Stimulated activated naive CD8-positive, alpha-beta T cell treated with anti-CD3 and anti-CD28 coated beads, Interleukin-15, Interleukin-2, amounts not matched to agents 100 U/mL and 50 U/mL, for 24 hours (primary cell): ENCODE measurements around the gene CARS2.
"Not testable (repeated sequence)": the region's sequence is repeated elsewhere in the genome, so short reads cannot be mapped to it uniquely, and the experiment has no call there.

Experiments used
- ATAC-seq: fragments of 150-1000 bp; cut with Tn5 transposase; one replicate; pipeline ENCODE4 v1.10.0; 2021
- DNase-seq: peaks from one replicate; pipeline ENCODE4 v3.0.0; 2021

CARS2 gene, protein sequence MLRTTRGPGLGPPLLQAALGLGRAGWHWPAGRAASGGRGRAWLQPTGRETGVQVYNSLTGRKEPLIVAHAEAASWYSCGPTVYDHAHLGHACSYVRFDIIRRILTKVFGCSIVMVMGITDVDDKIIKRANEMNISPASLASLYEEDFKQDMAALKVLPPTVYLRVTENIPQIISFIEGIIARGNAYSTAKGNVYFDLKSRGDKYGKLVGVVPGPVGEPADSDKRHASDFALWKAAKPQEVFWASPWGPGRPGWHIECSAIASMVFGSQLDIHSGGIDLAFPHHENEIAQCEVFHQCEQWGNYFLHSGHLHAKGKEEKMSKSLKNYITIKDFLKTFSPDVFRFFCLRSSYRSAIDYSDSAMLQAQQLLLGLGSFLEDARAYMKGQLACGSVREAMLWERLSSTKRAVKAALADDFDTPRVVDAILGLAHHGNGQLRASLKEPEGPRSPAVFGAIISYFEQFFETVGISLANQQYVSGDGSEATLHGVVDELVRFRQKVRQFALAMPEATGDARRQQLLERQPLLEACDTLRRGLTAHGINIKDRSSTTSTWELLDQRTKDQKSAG

DNA sequence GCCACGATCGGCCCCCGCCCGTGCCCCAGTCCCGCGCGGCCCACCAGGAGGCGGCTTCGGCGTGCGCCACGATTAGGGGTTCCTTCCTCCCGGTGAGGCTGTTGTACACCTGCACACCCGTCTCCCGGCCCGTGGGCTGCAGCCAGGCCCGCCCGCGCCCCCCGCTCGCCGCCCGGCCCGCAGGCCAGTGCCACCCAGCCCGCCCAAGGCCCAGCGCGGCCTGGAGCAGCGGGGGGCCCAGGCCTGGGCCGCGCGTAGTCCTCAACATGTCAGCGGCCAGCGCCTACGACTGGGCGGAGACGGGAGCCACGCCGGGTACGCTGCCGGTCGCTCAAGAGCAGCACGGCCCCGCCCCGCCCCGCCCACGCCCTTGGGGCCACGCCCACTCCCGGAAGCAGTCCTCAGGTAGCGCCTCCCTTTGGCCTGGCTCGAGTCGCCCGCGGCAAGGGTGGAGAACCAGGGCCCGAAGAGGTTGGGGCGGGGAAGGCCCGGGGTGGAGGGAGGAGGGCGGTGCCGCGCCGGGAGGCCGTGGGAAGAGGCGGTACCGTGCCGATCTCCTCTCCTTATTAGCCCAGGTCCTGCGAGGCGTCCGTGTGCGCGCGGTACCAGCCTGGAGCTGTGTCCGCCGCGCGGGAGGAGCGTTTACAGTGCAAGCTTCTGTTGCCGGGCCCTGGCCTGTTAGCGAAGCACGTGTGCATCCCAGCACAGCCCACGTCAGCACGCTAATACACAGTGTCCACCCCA lies at the start of gene CARS2:
TSS of gene CARS2 (minus strand) at position 291 of the 744 bp plus-strand sequence. CDS start at position 268, 23 bp downstream.
- ATAC-seq (peak; percentile 98), DNase-seq (peak; percentile 93)

DNA sequence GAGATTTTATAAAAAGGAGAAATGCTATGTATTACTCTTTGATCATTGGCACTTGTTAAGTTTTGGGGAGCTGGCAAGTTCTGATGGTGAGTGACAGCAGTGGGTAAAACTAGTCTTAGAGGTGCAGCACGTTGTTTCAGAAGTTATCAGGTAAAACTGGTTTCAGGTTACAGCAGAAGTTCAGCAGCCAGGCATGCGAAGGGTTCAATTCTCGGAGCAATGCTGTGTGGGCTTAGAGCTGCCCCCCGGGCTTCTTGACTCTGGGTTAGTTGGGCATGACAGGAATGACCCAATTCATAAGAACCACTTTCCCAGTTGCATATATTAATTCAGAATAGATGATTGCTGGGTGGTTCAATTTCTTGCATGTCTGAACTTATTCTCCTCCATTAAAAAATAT lies 42.4 kb upstream of the CARS2 start:
- DNase-seq (no peak), ATAC-seq (no peak)

DNA sequence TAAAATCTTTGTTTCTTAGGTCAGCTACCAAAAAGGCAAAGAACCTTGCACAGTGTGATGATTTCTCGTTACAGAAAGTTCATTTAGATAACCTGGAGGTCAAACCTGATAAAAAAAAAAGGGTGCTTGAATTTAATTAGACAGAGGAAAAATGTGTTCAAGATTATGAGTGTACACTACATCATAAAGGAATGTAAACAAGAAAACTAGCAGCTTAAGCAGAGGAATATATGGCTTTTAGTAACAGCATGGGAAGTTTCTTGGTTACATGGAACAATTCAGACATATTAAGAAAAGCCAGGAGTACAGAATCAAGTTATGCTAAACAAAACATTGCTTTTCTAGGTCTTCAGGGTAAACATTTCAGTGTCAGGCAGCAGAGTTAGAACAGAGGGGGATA lies 40.5 kb upstream of the CARS2 start:
- DNase-seq (no peak), ATAC-seq (no peak)

DNA sequence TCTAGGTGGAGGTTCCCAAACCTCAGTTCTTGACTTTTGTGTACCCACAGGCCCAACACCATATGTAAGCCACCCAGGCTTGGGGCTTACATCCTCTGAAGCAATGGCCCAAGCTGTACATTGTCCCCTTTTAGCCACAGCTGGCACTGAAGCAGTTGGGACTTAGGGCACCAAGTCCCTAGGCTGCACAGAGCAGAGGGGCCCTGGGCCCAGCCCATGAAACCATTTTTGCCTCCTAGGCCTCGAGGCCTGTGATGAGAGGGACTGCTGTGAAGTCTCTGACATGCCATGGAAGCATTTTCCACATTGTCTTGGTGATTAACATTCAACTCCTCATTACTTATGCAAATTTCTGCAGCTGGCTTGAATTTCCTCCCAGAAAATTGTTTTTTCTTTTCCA lies 37.8 kb upstream of the CARS2 start:
- ATAC-seq, result no peak
- DNase-seq, result no peak

DNA sequence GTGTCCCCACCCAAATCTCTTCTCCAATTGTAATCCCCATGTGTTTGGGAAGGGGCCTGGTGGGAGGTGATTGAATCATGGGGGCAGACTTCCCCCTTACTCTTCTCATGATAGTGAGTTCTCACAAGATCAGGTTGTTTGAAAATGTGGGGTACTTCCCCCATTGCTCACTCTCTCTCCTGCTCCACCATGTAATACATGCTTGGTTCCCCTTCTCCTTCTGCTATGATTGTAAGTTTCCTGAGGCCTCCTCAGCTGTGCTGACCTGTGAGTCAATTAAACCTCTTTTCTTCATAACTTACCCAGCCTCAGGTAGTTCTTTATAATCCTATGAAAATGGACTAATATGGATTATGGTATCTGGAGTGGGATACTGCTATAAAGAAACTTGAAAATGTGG lies 31.6 kb upstream of the CARS2 start:
- ATAC-seq (no peak), DNase-seq (no peak)

DNA sequence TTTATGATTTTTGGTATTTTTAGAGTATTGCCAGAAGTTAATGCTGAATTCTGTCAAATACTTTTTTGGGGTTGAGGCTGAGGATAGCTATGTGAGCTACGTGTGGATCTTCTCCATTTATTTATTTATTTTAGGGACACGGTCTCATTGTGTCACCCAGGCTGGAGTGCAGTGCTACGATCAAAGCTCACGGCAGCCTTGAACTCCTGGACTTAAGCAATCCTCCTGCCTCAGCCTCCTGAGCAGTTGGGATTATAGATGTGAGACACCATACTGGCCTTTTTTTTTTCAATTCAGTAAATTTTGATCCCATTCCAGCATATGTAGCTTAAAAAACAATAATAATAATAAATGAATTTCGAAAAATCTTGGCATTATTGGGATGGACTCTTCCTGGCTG lies 28.6 kb upstream of the CARS2 start:
- ATAC-seq (no peak), DNase-seq (no peak)

DNA sequence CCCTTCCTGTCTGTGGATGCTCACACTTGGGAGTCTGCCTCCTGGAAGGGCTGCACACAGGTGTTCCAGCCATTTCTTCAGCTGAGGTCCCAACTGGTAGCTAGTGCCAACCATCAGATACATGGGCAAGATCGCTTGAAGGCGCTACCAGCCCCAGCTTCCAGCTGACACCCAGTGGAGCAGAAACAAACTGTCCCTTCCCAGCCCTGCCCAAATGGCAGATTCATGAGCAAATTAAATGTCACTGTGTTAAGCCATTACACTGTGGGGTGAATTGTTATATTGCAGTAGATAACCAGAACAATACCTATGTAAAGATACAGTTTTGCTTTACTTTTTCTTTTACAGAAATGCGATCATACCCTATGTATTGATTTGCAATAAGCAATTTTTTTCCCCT lies 25.2 kb upstream of the CARS2 start:
- ATAC-seq, result no peak
- DNase-seq, result no peak

DNA sequence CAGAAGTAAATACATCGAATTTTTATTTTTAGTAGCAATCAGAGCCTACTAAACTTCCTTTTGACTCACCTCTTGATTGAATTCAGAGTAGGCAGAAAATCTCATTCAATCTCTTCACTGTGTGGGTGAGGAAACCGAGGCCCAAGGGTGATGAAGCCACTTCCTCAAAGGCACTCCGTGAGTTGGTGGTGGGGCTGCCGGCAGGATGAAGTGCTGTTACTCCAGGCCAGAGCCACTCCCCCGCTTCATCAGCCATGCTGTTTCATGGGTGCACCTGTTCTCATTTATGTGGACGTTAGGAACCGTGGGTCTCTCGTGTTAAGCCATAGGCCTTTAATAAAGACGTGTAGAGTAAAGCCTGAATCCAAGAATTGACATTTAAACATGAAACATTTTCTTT lies 20.8 kb upstream of the CARS2 start:
- peak; percentile 97 for ATAC-seq
- DNase-seq, result peak; percentile 70

DNA sequence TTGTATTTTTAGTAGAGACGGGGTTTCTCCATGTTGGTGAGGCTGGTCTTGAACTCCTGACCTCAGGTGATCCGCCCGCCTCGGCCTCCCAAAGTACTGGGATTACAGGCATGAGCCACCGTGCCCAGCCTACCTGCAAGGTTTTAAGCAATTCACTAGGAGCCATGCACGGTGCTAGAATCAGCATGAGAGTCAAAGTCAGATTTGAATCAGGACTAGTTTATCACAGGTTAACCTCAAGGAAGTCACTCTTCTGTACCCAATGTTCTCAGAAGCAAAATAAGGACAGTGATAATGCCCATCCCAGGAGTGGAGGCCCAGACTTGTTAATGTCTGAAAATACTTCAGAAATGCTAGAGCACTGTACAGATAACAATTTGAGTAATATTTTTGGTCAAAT lies 20.2 kb upstream of the CARS2 start:
- DNase-seq, result not testable (repeated sequence)
- peak; percentile 59 for ATAC-seq

DNA sequence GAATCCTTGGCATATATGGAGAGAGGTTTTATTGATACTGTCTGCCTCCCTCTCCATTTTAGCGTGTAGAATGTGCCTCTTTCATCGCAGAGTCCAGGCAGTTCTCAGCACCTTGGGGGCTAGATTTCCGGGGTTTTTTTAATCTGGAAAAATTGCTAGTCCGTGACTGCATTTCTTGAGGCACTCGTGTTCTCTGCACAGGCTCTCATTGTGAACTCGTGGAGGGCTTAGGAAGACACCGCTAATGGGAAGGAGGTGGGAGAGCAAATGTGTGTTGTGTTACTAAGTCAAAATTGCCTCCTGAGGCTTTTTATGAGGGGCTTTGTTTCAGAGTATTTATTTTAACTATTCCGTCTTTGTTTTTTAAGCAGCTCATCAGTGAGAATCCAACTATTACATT lies 17.7 kb upstream of the CARS2 start:
- ATAC-seq (no peak), DNase-seq (no peak)

DNA sequence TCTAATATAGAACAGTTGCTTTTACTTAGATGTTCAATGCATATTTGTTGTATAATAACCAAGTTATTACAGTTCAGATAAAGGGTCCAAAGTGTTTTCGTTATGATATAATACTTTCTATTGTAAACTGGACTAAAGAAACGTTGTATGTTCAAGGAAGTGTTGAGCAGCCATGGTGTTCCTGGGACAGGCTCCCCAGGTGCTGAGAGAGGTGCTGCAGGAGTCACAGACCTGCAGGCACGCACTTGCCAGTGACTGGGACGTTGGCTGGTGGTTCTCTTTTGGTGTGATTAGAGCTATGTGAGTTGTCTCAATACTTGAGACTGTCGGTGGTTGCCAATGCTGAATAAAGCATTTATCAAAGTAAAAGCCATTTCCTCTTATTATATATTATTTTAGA lies 17.1 kb upstream of the CARS2 start:
- DNase-seq (no peak), ATAC-seq (no peak)

DNA sequence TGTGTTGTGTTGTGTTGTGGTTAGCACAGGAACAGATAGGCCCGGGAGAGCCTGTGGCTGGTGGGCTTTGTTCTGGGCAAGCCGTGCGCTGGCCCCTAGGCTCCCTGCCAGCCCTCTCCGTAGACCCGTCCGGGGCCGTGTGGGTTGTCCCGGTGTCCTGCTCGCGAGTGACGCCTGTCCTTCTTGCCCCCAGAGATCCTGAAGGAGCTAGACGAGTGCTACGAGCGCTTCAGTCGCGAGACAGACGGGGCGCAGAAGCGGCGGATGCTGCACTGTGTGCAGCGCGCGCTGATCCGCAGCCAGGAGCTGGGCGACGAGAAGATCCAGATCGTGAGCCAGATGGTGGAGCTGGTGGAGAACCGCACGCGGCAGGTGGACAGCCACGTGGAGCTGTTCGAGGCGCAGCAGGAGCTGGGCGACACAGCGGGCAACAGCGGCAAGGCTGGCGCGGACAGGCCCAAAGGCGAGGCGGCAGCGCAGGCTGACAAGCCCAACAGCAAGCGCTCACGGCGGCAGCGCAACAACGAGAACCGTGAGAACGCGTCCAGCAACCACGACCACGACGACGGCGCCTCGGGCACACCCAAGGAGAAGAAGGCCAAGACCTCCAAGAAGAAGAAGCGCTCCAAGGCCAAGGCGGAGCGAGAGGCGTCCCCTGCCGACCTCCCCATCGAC lies 13.3 kb upstream of the CARS2 start:
- DNase-seq (no peak), ATAC-seq (no peak)

DNA sequence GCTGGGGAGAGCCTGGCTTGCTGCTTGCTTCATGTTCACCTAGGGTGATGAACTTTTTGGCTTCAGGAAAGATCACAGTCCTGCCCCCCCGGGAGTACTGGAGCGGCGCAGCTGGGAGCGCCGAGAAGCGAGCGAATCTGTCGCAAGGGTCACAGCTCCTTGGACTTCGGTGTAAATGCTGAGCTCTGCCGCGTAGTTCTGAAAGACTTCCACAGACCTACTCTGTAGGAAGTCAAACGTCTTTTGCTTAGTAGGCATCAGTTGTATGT lies 10.3 kb upstream of the CARS2 start:
- ATAC-seq, result no peak

DNA sequence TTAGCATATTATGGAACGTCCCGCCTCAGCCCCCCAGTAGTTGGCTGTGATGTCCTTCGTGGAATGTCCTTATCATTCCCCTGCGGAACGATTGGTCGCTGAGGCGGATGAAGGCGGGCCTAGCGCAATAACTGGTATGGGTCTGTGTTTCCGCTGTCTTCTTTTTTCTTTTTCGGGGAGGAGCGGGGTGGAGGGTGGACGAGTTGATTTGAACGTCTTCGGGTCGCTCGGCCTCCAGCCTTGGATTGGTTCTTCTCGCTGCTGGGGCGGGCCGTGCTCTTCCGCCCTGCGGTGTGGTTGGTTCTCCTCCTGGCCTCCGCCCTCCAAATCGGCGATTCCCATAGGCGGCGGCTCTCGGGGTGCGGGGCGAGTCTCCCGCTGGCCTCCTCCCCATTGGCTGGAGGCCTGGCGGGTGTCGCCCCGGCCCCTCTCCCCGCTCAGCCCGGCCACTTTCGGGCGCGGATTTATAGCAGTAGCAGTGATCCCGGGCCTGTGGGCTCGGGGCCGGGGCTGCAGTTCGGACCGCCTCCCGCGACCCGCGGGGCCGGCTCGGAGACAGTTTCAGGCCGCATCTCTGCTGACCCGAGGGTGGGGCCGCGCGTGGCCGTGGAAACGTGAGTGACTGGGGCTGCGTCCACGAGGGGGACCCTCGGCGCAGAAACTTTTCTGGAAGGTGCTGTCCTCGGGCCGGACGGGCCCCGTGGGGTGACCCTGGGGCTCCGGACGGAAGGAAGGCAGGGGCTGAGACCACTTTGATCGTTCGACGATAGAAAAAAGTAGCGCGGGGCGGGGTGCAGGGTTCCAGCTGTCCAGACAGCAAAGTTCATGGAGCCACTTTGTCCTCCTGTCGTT lies 9.7 kb upstream of the CARS2 start:
- ATAC-seq, result peak; percentile 76
- DNase-seq, result peak; percentile 95

More for the DNA sequence above, 10.3 kb upstream of the CARS2 start:
- DNase-seq, result no peak

DNA sequence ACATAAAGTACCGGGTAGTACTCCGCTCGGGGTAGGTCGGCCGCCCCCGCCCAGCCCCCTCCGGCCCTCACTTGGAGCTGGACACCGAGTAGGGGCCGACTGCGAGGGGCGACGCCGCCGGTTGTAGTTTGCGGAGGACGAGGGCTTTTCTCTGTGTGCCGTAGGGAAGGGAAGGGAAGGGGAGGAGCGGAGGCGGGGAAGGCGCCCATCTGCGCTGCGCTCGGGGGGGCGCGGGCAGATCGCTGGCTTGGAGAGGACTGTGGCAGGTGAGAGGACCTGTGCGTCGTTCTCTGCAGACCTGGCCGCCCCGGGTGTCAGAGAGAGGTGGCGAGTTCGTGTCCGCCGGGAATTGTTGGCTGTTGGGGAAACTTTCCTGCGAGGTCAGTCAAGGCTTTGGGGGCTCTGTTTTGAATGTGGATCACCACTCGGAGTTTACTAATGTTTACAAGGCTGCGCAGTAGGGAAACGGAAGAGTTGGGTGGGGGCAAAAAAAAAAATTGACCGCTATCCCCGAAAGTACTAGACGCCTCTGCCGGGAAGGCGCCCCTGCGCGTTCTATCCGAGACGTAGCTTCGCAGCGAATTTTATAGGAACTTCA lies 9.0 kb upstream of the CARS2 start:
- no peak for ATAC-seq

DNA sequence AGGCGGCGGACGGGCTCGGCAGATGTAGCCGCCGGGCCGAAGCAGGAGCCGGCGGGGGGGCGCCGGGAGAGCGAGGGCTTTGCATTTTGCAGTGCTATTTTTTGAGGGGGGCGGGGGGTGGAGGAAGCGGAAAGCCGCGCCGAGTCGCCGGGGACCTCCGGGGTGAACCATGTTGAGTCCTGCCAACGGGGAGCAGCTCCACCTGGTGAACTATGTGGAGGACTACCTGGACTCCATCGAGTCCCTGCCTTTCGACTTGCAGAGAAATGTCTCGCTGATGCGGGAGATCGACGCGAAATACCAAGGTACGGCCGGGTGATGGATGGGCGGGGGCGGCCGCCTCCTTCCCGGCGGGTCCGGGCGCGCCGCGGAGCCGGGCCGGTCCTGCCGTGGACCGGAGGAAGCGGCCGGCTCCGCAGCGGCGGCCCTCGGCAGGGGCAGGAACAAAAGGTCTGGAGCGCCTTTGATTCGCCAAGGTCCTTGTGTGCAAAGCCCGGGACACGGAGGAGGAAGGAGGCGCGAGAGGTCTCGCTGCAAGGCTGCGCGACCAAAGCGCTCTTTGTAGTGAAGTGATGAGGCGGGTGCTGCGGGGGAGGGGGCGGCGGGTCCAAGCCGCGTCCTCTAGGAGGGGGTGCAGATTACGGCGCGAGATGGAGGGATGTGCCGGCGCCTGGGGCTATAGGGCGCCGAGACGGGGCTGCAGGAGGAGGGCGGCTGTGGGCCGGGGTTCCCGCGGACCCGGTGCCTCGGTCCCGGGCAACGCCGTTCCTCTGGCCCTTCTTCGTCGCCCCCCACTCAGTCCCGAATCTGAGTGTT lies 8.3 kb upstream of the CARS2 start:
- no peak for ATAC-seq
- DNase-seq, result peak; percentile 75

More for the DNA sequence above, 9.0 kb upstream of the CARS2 start:
- DNase-seq, result peak; percentile 59

DNA sequence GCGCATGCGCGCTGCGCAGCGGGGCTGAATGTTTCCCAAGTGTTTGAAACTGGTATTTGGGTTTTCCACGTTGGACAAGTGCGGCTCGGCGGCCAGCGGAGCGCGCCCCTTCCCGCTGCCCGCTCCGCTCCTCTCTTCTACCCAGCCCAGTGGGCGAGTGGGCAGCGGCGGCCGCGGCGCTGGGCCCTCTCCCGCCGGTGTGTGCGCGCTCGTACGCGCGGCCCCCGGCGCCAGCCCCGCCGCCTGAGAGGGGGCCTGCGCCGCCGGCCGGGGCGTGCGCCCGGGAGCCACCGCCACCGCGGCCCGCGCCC lies 7.7 kb upstream of the CARS2 start, which contains the start of gene ING1:
TSS of gene ING1 (plus strand) at position 59 of the 311 bp plus-strand sequence. CDS start 450 bp downstream, outside the sequence.
- no peak for ATAC-seq
- no peak for DNase-seq

DNA sequence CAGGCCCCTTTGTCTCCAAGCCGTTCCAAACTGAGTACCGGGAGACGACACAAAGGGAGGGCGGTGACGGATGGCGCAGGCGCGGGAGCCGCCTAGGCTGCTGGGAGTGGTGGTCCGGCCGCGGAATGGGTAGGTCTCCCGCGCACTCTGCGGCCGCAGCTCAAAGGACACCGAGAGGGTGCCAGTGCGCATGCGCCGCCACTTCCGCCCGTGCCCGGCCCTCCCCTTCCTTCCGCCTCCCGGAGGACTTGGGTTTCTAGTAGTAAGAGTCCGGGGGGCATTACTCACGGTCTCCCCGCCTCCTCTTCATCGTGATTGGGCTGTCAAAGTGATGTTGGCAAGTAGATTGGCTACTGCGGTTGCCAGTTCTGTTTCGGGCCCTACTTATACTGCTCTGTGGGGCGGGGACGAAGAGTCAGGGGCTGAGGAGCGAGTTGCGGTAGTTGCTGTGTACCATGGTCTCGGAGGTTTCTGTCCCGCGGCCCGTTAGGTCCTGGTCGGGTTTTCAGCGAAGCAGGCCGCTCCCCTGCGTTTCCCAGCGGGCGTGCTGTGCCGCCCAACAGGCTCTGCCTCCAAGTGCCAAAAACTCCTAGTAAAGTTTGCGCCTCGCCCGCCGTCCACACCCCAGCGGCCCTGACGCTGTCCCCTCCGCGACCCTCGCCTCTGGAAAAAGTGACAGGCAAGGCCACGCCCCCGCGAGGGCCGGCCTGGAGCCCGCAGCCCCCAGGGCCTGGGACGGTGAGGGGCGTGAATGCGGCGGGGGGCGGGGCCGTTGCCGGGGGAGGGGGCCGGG lies 7.1 kb upstream of the CARS2 start:
- peak; percentile 63 for ATAC-seq
- DNase-seq, result peak; percentile 100

DNA sequence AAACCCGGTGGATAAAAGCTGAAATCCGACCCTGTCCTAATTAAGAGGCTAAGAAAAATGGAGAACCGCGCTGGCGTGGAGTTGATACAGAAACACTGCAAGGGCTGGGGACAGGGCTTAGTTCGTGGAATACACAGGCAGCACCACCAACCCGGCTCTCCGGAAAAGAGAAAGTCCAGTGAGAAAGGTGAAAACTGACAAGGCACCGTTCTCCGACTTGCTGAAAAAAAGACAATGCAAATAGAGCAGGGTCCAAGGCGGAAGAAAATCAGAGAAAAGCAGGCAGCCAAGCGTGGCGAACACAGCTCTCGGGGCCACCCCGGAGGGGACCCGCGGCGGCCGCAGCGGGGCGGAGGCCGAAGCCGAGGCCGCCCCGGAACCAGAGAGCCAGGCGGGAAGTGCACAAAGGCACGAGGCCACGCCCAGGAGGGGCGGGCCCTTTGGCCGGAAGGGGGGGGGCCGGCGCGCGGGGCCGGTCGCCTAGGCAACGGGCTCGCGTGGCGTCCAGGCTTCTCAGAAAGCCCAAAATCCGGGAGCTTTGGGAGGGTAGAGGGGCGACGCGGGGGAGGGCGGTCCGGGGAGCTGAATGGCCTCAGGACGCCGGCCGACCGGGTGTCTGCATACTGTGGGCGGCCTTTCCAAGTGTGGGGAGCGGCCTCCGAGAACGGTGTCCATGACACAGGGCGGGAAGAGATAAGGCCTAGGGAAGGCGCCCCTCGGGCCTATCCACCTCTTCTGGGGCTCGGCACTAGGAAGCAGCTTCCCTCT lies 6.3 kb upstream of the CARS2 start:
- DNase-seq (peak; percentile 88), ATAC-seq (peak; percentile 31)
